HG02571 (cell line): ENCODE results near the gene BMP6.
"Not testable (repeated sequence)": the region's sequence is repeated elsewhere in the genome, so short reads cannot be mapped to it uniquely, and the experiment has no call there.

Experiments used
- ATAC-seq: cut with Tn5 transposase; IDR thresholded peaks from one replicate; pipeline ENCODE4 v1.9.1; 2021; ENCODE audit warnings: mild to moderate bottlenecking, moderate library complexity; ENCODE audit not compliant: unreplicated experiment

BMP6 gene

GRCh38 chr6:7880718-7881107 is 154.8 kb downstream of the BMP6 start:
- no peak for ATAC-seq

DNA sequence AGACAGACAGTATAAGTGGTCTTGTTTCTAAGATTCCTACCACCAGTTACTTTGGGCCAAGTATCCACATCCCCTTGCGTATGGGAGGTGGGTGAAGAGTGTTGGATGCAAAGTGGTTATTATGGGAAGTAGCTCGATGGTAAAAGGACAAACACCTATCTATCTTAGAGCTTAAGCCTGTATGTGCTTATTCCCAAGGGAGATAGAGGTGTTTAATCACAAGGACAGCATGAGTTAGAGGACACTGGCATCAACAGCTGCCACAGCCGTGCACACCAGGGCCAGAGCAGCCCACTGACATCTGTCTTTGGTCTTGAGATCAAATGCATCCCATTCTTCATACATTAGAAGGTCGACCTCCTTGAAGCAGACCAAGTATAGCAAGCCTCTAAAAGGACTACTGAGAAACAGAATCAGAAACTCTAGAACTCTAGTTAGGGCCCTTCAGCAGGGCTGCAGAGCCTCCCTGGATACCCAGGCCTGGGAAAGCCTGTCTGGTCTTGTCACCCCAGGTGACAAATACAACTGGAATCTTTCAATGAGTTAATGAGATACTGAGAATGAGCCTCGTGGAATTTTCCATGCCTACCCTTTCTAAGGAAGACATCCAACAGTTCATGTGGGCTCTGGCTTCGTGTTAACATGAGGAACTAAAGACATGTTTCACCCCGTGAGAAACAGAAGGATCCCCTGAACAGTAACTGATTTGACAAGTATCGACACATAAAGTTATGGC is 156.0 kb downstream of the BMP6 start:
- no peak for ATAC-seq

GRCh38 chr6:7882505-7883257 is 156.8 kb downstream of the BMP6 start:
- ATAC-seq: no peak

- ATAC-seq: no peak
These were observed 157.5 kb downstream of the BMP6 start for GRCh38 chr6:7883381-7883780.

DNA sequence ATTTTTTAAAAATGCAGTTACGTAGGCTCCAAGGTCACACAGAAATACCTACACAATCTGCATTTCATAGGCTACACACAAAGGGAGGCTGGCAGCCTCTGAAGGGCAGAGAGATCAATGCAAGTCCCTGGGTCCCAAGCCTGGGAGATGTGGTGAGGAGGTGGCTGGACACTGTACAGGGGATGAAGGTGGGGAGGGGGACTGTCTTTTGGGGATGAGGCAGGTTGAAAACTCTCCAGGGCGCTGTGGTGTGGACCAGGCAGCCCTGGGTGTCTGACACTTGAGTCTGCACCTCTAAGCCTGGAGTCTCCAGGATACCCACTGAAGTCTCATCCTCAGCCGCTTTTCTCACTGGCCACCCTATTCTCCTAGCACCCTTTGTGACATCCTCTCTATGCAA is 160.2 kb downstream of the BMP6 start:
- no peak for ATAC-seq

GRCh38 chr6:7887278-7887991 is 161.5 kb downstream of the BMP6 start:
- no peak for ATAC-seq

- ATAC-seq: no peak
These were observed 162.9 kb downstream of the BMP6 start for GRCh38 chr6:7888587-7889357.

- no peak for ATAC-seq
These were observed 165.4 kb downstream of the BMP6 start for GRCh38 chr6:7891078-7891872.

DNA sequence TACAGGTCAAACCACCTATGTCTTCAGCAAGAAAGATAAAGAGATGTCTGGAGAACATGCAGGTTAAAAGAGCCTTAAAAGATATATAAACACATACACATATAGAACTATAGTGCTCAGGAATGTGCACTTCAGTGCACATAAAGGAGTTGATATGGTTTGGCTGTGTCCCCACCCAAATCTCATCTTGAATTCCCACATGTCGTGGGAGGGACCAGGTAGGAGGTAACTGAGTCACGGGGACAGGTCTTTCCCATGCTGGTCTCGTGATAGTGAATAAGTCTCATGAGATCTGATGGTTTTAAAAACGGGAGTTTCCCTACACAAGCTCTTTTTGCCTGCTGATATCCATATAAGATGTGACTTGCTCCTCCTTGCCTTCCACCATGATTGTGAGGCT is 166.5 kb downstream of the BMP6 start:
- not testable (repeated sequence) for ATAC-seq

GRCh38 chr6:7893342-7893741 is 167.4 kb downstream of the BMP6 start:
- no peak for ATAC-seq

- ATAC-seq: no peak
These were observed 168.6 kb downstream of the BMP6 start for GRCh38 chr6:7894262-7895124.

DNA sequence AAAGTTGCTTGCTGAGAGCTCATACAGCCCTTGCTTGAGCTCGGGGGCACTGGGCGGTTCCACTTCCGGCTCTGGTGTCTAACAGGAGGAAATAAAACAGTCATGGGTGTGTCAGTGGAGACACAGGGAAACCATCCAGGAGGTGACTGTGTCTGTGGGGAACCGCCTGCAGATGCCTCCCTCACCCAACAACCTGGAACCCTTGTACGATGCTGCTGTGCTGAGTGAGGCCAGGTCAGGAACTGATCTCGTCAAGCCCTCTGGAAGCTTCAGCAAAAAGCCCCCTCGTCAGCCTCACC is 169.2 kb downstream of the BMP6 start:
- no peak for ATAC-seq

DNA sequence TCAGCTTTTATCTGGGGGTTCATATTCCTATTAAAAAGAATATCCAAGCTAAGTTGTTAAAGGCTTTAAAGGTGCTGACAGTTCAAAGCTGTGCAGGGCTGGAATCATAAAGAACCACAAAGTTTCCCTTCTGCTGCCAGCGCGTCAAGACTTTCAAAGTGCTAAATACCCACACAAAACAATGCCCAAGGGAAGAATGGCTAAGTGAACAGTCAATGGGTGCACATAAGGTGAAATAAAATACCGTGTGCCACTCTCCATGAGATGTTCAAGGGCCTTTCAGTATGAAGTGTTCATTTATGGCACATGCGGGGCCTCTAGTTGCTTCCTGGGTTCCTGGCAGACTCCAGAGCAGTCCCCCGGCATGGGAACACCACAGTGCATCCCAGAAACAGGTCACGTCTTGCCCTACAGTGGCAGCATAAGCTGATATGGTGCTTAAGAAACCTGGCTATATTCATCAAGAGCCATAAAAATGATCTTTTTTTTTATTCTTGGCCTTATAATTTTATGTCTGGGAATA is 170.6 kb downstream of the BMP6 start:
- no peak for ATAC-seq

GRCh38 chr6:7897461-7898192 is 171.7 kb downstream of the BMP6 start:
- ATAC-seq: peak; percentile 54

GRCh38 chr6:7898193-7898586 is 172.3 kb downstream of the BMP6 start:
- ATAC-seq: not testable (repeated sequence)

GRCh38 chr6:7899101-7899888 is 173.4 kb downstream of the BMP6 start:
- ATAC-seq: no peak

GRCh38 chr6:7899889-7900213 is 174.0 kb downstream of the BMP6 start:
- ATAC-seq: no peak

GRCh38 chr6:7900621-7901020 is 174.7 kb downstream of the BMP6 start:
- no peak for ATAC-seq
